Subcutaneous adipose tissue (tissue), 4 donors: ENCODE data around the gene CHRNA4. TPM values are rescaled to one million over a fixed set of nuclear protein-coding genes. Genes with fewer than 3 reads are reported as not detected.

Experiments
- CTCF ChIP-seq: fragments of 450-650 bp; IDR thresholded peaks from one replicate; pipeline ENCODE4 v1.5.1; 2016; ENCODE audit warnings: low read depth, mild to moderate bottlenecking, control low read depth, antibody characterized with exemption, moderate library complexity
- total RNA-seq, 4 donors: library from RNA; depleted of rRNA; stranded (reverse); fragments of >200 nt; gene quantifications; one replicate each; pipeline ENCODE4 v1.1.0, GENCODE V29; 2016

CHRNA4 gene
- total RNA-seq, 4 donors from 2014 or later, result not detected

GRCh38 chr20:63374504-63374903 lies 13.4 kb upstream of the CHRNA4 start:
- TF ChIP-seq CTCF, result no peak

- TF ChIP-seq CTCF, result no peak
These were observed 12.8 kb upstream of the CHRNA4 start for GRCh38 chr20:63373996-63374395.

GRCh38 chr20:63372971-63373885 lies 12.1 kb upstream of the CHRNA4 start:
- no peak for TF ChIP-seq CTCF

GRCh38 chr20:63371291-63371865 lies 10.2 kb upstream of the CHRNA4 start:
- TF ChIP-seq CTCF, result no peak

- no peak for TF ChIP-seq CTCF
These were observed 9.6 kb upstream of the CHRNA4 start for GRCh38 chr20:63370618-63371187.

GRCh38 chr20:63369724-63370617 lies 8.8 kb upstream of the CHRNA4 start:
- TF ChIP-seq CTCF, result no peak
